HEK293 (cell line): ENCODE measurements around the gene SUSD4.

ENCODE experiments used
- CTCF ChIA-PET: fragments of 350-600 bp; formaldehyde crosslinking; extraction: SDS; loops from one replicate; lab custom pipeline; 2021; ENCODE audit warnings: antibody characterized with exemption; lab: Yijun Ruan, JAX
- POLR2A ChIA-PET: fragments of 300-600 bp; formaldehyde crosslinking; extraction: SDS; loops from one replicate; lab custom pipeline; 2020; ENCODE audit warnings: antibody characterized with exemption, inconsistent platforms; lab: Yijun Ruan, JAX
- H3K27ac ChIP-seq: fragments of 200-500 bp; sonication (Bioruptor generic); 2 replicates; pipeline ENCODE4 v1.5.1; 2014; ENCODE audit warnings: low read depth, low read length, control low read depth, inconsistent platforms; ENCODE audit errors: extremely low read depth
- H3K36me3 ChIP-seq, 2 experiments: fragments of 200-500 bp in 1 of 2; sonication (Bioruptor generic) in 1 of 2; 1 replicate in 1 of 2; 2 replicates in 1 of 2; pipeline ENCODE4 v1.5.1; 2014 to 2017; ENCODE audit warnings: inconsistent platforms in 2 of 2, low read length in 2 of 2; ENCODE audit not compliant: control insufficient read depth in 2 of 2, insufficient read depth in 1 of 2
- H3K4me1 ChIP-seq: fragments of 200-500 bp; sonication (Bioruptor generic); 2 replicates; pipeline ENCODE4 v1.5.1; 2014; ENCODE audit warnings: mild to moderate bottlenecking, low read length, inconsistent platforms; ENCODE audit not compliant: control insufficient read depth, insufficient read depth
- H3K4me3 ChIP-seq: 2 replicates; pipeline ENCODE4 v1.5.1; 2011; ENCODE audit warnings: low read depth, mild to moderate bottlenecking, control low read depth, low read length, moderate library complexity
- H3K9me3 ChIP-seq: fragments of 200-500 bp; sonication (Bioruptor generic); 2 replicates; pipeline ENCODE4 v1.5.1; 2014; ENCODE audit warnings: low read depth, low read length, inconsistent platforms; ENCODE audit not compliant: control insufficient read depth, insufficient read depth
- REPIN1 ChIP-seq: fragments of 450-650 bp; formaldehyde crosslinking; IDR thresholded peaks from 2 replicates; pipeline ENCODE4 v1.5.1; 2017; ENCODE audit warnings: missing biosample characterization, missing genetic modification characterization, low read depth
- SCRT2 ChIP-seq: fragments of 450-650 bp; formaldehyde crosslinking; IDR thresholded peaks from 2 replicates; pipeline ENCODE4 v1.5.1; 2016; ENCODE audit warnings: missing biosample characterization, missing genetic modification characterization
- ZBTB17 ChIP-seq: fragments of 450-650 bp; formaldehyde crosslinking; IDR thresholded peaks from 2 replicates; pipeline ENCODE4 v1.5.1; 2016; ENCODE audit warnings: missing biosample characterization, missing genetic modification characterization
- ZBTB21 ChIP-seq: fragments of 450-650 bp; formaldehyde crosslinking; IDR thresholded peaks from 2 replicates; pipeline ENCODE4 v1.5.1; 2017; ENCODE audit warnings: missing biosample characterization, missing genetic modification characterization
- ZFHX2 ChIP-seq: fragments of 450-650 bp; formaldehyde crosslinking; conservative IDR thresholded peaks from 2 replicates; pipeline ENCODE4 v1.5.1; 2016; ENCODE audit warnings: missing biosample characterization, missing genetic modification characterization
- ZNF114 ChIP-seq: fragments of 450-650 bp; formaldehyde crosslinking; IDR thresholded peaks from 2 replicates; pipeline ENCODE4 v1.5.0; 2017; ENCODE audit warnings: missing biosample characterization, missing genetic modification characterization
- ZNF157 ChIP-seq: fragments of 450-650 bp; formaldehyde crosslinking; IDR thresholded peaks from 2 replicates; pipeline ENCODE4 v1.5.1; 2016; ENCODE audit warnings: missing biosample characterization, missing genetic modification characterization
- ZNF169 ChIP-seq: fragments of 450-650 bp; formaldehyde crosslinking; IDR thresholded peaks from 2 replicates; pipeline ENCODE4 v1.5.1; 2016; ENCODE audit warnings: missing biosample characterization, missing genetic modification characterization
- ZNF175 ChIP-seq: fragments of 450-650 bp; formaldehyde crosslinking; IDR thresholded peaks from 2 replicates; pipeline ENCODE4 v1.5.1; 2016; ENCODE audit warnings: missing biosample characterization, missing genetic modification characterization
- ZNF221 ChIP-seq: fragments of 450-650 bp; formaldehyde crosslinking; IDR thresholded peaks from 2 replicates; pipeline ENCODE4 v1.5.1; 2017; ENCODE audit warnings: missing biosample characterization, missing genetic modification characterization, borderline replicate concordance
- ZNF324 ChIP-seq: fragments of 450-650 bp; formaldehyde crosslinking; IDR thresholded peaks from 2 replicates; pipeline ENCODE4 v1.5.1; 2016; ENCODE audit warnings: missing biosample characterization, missing genetic modification characterization
- ZNF366 ChIP-seq: fragments of 450-650 bp; formaldehyde crosslinking; conservative IDR thresholded peaks from 2 replicates; pipeline ENCODE4 v1.5.1; 2016; ENCODE audit warnings: missing biosample characterization, missing genetic modification characterization
- ZNF473 ChIP-seq: fragments of 450-650 bp; formaldehyde crosslinking; IDR thresholded peaks from 2 replicates; pipeline ENCODE4 v1.5.1; 2017; ENCODE audit warnings: missing biosample characterization, missing genetic modification characterization
- ZNF544 ChIP-seq: fragments of 450-650 bp; formaldehyde crosslinking; IDR thresholded peaks from 2 replicates; pipeline ENCODE4 v1.5.0; 2017; ENCODE audit warnings: missing biosample characterization, missing genetic modification characterization
- ZNF621 ChIP-seq: fragments of 450-650 bp; formaldehyde crosslinking; IDR thresholded peaks from 2 replicates; pipeline ENCODE4 v1.5.1; 2017; ENCODE audit warnings: missing biosample characterization, missing genetic modification characterization
- ZNF624 ChIP-seq: fragments of 450-650 bp; formaldehyde crosslinking; IDR thresholded peaks from 2 replicates; pipeline ENCODE4 v1.5.1; 2017; ENCODE audit warnings: missing biosample characterization, missing genetic modification characterization
- ZNF660 ChIP-seq: fragments of 450-650 bp; IDR thresholded peaks from 2 replicates; pipeline ENCODE4 v1.5.1; 2018; ENCODE audit warnings: missing biosample characterization, mild to moderate bottlenecking, missing genetic modification characterization
- ZNF664 ChIP-seq: fragments of 450-650 bp; formaldehyde crosslinking; IDR thresholded peaks from 2 replicates; pipeline ENCODE4 v1.5.1; 2016; ENCODE audit warnings: missing biosample characterization, missing genetic modification characterization
- ZNF701 ChIP-seq: fragments of 450-650 bp; formaldehyde crosslinking; IDR thresholded peaks from 2 replicates; pipeline ENCODE4 v1.5.1; 2016; ENCODE audit warnings: missing biosample characterization, missing genetic modification characterization
- ZNF776 ChIP-seq: fragments of 450-650 bp; formaldehyde crosslinking; IDR thresholded peaks from 2 replicates; pipeline ENCODE4 v1.5.0; 2017; ENCODE audit warnings: missing biosample characterization, missing genetic modification characterization, borderline replicate concordance
- ZNF792 ChIP-seq: fragments of 450-650 bp; formaldehyde crosslinking; IDR thresholded peaks from 2 replicates; pipeline ENCODE4 v1.5.1; 2016; ENCODE audit warnings: missing biosample characterization, missing genetic modification characterization
- ZNF830 ChIP-seq: fragments of 450-650 bp; IDR thresholded peaks from 2 replicates; pipeline ENCODE4 v1.5.0; 2018; ENCODE audit warnings: missing biosample characterization, missing genetic modification characterization, low read depth, mild to moderate bottlenecking, moderate library complexity
- ZNF843 ChIP-seq: fragments of 450-650 bp; formaldehyde crosslinking; IDR thresholded peaks from 2 replicates; pipeline ENCODE4 v1.5.1; 2016; ENCODE audit warnings: missing biosample characterization, missing genetic modification characterization
- TF ChIP-seq, protein P1 (sequence below): fragments of 450-650 bp; formaldehyde crosslinking; IDR thresholded peaks from 2 replicates; pipeline ENCODE4 v1.5.1; 2017; ENCODE audit warnings: missing biosample characterization, missing genetic modification characterization
- TF ChIP-seq, protein P2 (sequence below): fragments of 450-650 bp; formaldehyde crosslinking; IDR thresholded peaks from 2 replicates; pipeline ENCODE4 v1.5.1; 2016; ENCODE audit warnings: missing biosample characterization, missing genetic modification characterization, borderline replicate concordance
- TF ChIP-seq, protein P3 (sequence below): fragments of 450-650 bp; formaldehyde crosslinking; IDR thresholded peaks from 2 replicates; pipeline ENCODE4 v1.5.1; 2016; ENCODE audit warnings: missing biosample characterization, missing genetic modification characterization
- TF ChIP-seq, protein P4 (sequence below): fragments of 450-650 bp; formaldehyde crosslinking; IDR thresholded peaks from 2 replicates; pipeline ENCODE4 v1.5.0; 2017; ENCODE audit warnings: missing biosample characterization, missing genetic modification characterization, borderline replicate concordance

Gene SUSD4

DNA sequence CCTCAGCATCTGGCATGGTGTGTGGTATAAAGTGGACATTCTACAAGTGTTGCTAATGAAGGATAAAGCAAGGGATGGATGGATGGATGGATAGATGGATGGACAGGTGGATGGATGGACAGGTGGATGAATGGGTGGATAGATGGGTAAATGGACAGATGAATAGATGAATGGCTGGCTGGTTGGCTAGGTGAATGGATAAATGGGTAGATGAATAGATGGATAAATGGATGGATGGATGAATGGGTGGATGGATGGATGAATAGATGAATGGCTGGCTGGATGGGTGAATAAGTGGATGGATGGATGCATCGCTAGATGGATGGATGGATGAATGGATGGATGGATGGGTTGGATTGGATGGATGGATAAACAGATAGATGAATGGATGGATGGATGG lies 66.2 kb downstream of the SUSD4 start:
- CTCF ChIA-PET: interaction anchor here (1.1 to 1.5 kb wide), 2 partner anchors 208 to 330 kb away, joined by 4 to 5 read pairs; no protein-coding TSS in a partner anchor
- H3K4me1 ChIP-seq: no peaks in the 10 kb centered on the region
- no peaks in the 10 kb centered on the region for H3K9me3 ChIP-seq
- H3K4me3 ChIP-seq: no peak overlapping the region
- H3K36me3 ChIP-seq: no peaks in the 10 kb centered on the region
- TF ChIP-seq ZFHX2: no peak
- no peak for TF ChIP-seq ZBTB21 (tag by site-specific recombination)
- TF ChIP-seq, protein P1, sequence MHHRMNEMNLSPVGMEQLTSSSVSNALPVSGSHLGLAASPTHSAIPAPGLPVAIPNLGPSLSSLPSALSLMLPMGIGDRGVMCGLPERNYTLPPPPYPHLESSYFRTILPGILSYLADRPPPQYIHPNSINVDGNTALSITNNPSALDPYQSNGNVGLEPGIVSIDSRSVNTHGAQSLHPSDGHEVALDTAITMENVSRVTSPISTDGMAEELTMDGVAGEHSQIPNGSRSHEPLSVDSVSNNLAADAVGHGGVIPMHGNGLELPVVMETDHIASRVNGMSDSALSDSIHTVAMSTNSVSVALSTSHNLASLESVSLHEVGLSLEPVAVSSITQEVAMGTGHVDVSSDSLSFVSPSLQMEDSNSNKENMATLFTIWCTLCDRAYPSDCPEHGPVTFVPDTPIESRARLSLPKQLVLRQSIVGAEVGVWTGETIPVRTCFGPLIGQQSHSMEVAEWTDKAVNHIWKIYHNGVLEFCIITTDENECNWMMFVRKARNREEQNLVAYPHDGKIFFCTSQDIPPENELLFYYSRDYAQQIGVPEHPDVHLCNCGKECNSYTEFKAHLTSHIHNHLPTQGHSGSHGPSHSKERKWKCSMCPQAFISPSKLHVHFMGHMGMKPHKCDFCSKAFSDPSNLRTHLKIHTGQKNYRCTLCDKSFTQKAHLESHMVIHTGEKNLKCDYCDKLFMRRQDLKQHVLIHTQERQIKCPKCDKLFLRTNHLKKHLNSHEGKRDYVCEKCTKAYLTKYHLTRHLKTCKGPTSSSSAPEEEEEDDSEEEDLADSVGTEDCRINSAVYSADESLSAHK (tag by site-specific recombination): no peak
- peak; percentile 79 for TF ChIP-seq ZBTB17 (tag by site-specific recombination)
- no peak for TF ChIP-seq ZNF473
- TF ChIP-seq ZNF624 (tag by site-specific recombination): no peak
- 0 out of 2 replicates have a peak, but pooled peaks have one; percentile 5 for TF ChIP-seq ZNF175 (tag by site-specific recombination)
- TF ChIP-seq ZNF621 (tag by site-specific recombination): 0 out of 2 replicates have a peak, but pooled peaks have one; percentile 53
- TF ChIP-seq, protein P2, sequence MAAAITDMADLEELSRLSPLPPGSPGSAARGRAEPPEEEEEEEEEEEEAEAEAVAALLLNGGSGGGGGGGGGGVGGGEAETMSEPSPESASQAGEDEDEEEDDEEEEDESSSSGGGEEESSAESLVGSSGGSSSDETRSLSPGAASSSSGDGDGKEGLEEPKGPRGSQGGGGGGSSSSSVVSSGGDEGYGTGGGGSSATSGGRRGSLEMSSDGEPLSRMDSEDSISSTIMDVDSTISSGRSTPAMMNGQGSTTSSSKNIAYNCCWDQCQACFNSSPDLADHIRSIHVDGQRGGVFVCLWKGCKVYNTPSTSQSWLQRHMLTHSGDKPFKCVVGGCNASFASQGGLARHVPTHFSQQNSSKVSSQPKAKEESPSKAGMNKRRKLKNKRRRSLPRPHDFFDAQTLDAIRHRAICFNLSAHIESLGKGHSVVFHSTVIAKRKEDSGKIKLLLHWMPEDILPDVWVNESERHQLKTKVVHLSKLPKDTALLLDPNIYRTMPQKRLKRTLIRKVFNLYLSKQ: no peak
- 0 out of 2 replicates have a peak, but pooled peaks have one; percentile 20 for TF ChIP-seq ZNF114 (tag by site-specific recombination)
- no peak for TF ChIP-seq REPIN1 (tag by site-specific recombination)
- TF ChIP-seq ZNF776 (tag by site-specific recombination): 0 out of 2 replicates have a peak, but pooled peaks have one; percentile 45
- TF ChIP-seq ZNF843 (tag by site-specific recombination): no peak
- TF ChIP-seq ZNF366 (tag by site-specific recombination): peak; percentile 95
- TF ChIP-seq ZNF830 (tag by site-specific recombination): no peak
- TF ChIP-seq SCRT2: peak; percentile 39; the same call in 1 of the 2 replicates
- 0 out of 2 replicates have a peak, but pooled peaks have one; percentile 35 for TF ChIP-seq ZNF157 (tag by site-specific recombination)
- TF ChIP-seq ZNF660 (tag by site-specific recombination): no peak
- TF ChIP-seq, all 188 proteins: peak for 8
- POLR2A ChIA-PET: no interaction called here
- H3K27ac ChIP-seq: no peak overlapping the region

DNA sequence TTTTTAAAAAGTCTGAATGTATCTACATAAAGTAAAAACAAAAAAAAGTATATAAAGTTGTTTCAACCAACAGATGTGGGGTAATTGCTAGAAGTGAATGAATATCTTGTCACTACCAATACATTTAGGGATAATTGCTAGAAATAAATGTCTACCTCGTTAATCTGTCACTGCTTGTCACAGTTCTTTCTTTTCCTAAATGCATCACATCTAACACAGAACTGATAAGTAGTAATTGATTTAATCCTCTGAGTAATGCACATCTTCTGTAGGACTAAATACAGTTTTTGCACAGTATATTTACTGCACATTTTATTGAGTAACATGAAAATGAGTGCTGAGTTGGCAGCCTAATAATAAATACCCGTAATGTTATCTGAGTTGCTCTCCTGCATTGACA lies 72.2 kb downstream of the SUSD4 start:
- no peak for TF ChIP-seq ZNF169 (tag by site-specific recombination)
- peak; percentile 63 for TF ChIP-seq ZNF664 (tag by site-specific recombination)
- TF ChIP-seq ZNF792 (tag by site-specific recombination): no peak
- no peak for TF ChIP-seq ZNF324 (tag by site-specific recombination)
- TF ChIP-seq ZNF701 (tag by site-specific recombination): no peak
- no peak for TF ChIP-seq ZNF544 (tag by site-specific recombination)
- TF ChIP-seq, protein P3, sequence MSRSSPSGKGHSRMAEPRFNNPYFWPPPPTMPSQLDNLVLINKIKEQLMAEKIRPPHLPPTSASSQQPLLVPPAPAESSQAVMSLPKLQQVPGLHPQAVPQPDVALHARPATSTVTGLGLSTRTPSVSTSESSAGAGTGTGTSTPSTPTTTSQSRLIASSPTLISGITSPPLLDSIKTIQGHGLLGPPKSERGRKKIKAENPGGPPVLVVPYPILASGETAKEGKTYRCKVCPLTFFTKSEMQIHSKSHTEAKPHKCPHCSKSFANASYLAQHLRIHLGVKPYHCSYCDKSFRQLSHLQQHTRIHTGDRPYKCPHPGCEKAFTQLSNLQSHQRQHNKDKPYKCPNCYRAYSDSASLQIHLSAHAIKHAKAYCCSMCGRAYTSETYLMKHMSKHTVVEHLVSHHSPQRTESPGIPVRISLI: no peak
- TF ChIP-seq, protein P4, sequence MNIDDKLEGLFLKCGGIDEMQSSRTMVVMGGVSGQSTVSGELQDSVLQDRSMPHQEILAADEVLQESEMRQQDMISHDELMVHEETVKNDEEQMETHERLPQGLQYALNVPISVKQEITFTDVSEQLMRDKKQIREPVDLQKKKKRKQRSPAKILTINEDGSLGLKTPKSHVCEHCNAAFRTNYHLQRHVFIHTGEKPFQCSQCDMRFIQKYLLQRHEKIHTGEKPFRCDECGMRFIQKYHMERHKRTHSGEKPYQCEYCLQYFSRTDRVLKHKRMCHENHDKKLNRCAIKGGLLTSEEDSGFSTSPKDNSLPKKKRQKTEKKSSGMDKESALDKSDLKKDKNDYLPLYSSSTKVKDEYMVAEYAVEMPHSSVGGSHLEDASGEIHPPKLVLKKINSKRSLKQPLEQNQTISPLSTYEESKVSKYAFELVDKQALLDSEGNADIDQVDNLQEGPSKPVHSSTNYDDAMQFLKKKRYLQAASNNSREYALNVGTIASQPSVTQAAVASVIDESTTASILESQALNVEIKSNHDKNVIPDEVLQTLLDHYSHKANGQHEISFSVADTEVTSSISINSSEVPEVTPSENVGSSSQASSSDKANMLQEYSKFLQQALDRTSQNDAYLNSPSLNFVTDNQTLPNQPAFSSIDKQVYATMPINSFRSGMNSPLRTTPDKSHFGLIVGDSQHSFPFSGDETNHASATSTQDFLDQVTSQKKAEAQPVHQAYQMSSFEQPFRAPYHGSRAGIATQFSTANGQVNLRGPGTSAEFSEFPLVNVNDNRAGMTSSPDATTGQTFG: no peak
- TF ChIP-seq ZNF221 (tag by site-specific recombination): no peak
- CTCF ChIA-PET: interaction anchor here (0.7 kb wide), 1 partner anchor 23 kb away, joined by 3 read pairs; no protein-coding TSS in a partner anchor
- POLR2A ChIA-PET: interaction anchor here (0.6 kb wide), 1 partner anchor 65 kb away, joined by 5 read pairs; no protein-coding TSS in a partner anchor

More for the DNA sequence above, 72.2 kb downstream of the SUSD4 start:
- no peaks in the 10 kb centered on the region for H3K4me1 ChIP-seq
- H3K9me3 ChIP-seq: no peaks in the 10 kb centered on the region
- no peak overlapping the region for H3K4me3 ChIP-seq
- H3K36me3 ChIP-seq: no peaks in the 10 kb centered on the region
- H3K27ac ChIP-seq: no peak overlapping the region
